KMS-11 (cell line): ENCODE data around the gene HLA-C.

ENCODE experiments used
- H2AFZ ChIP-seq: fragments of 200-600 bp; sonication (generic); 2 replicates; pipeline ENCODE4 v1.6.1; 2016; ENCODE audit warnings: antibody characterized with exemption, mixed run types, low read depth
- H3K27ac ChIP-seq: fragments of 200-600 bp; sonication (generic); 2 replicates; pipeline ENCODE4 v1.6.1; 2016; ENCODE audit warnings: mild to moderate bottlenecking, mixed run types
- H3K27me3 ChIP-seq: fragments of 200-600 bp; sonication (generic); 2 replicates; pipeline ENCODE4 v1.6.1; 2017; ENCODE audit warnings: mild to moderate bottlenecking, low read depth, mixed run types, moderate library complexity; ENCODE audit not compliant: insufficient read depth
- H3K36me3 ChIP-seq: fragments of 200-600 bp; sonication (generic); 2 replicates; pipeline ENCODE4 v1.6.1; 2017; ENCODE audit warnings: mild to moderate bottlenecking, mixed run types; ENCODE audit not compliant: insufficient read depth
- H3K4me1 ChIP-seq: fragments of 200-600 bp; sonication (generic); 2 replicates; pipeline ENCODE4 v1.6.1; 2016; ENCODE audit warnings: mild to moderate bottlenecking, low read depth, mixed run types; ENCODE audit not compliant: poor library complexity, severe bottlenecking
- H3K4me2 ChIP-seq: fragments of 200-600 bp; sonication (generic); 2 replicates; pipeline ENCODE4 v1.7.0; 2016; ENCODE audit warnings: mild to moderate bottlenecking, mixed run types
- H3K4me3 ChIP-seq: fragments of 200-600 bp; sonication (generic); IDR thresholded peaks from 2 replicates; pipeline ENCODE4 v1.6.1; 2017; ENCODE audit warnings: low read depth, low read length, mixed read lengths; ENCODE audit not compliant: insufficient read depth
- H3K79me2 ChIP-seq: fragments of 200-600 bp; sonication (generic); 2 replicates; pipeline ENCODE4 v1.6.1; 2016; ENCODE audit warnings: low read depth, mixed run types; ENCODE audit not compliant: insufficient read depth
- H3K9ac ChIP-seq: fragments of 200-600 bp; sonication (generic); 2 replicates; pipeline ENCODE4 v1.6.1; 2016; ENCODE audit warnings: mild to moderate bottlenecking, mixed run types
- H4K20me1 ChIP-seq: fragments of 200-600 bp; sonication (generic); 2 replicates; pipeline ENCODE4 v1.6.1; 2016; ENCODE audit warnings: mild to moderate bottlenecking, mixed run types; ENCODE audit not compliant: insufficient read depth
- CTCF ChIP-seq: fragments of 200-600 bp; sonication (generic); conservative IDR thresholded peaks from 2 replicates; pipeline ENCODE4 v1.6.1; 2017; ENCODE audit warnings: low read depth, mild to moderate bottlenecking, antibody characterized with exemption, low read length, moderate library complexity, mixed read lengths

Gene HLA-C

GRCh38 chr6:31308845-31309175 is 36.9 kb upstream of the HLA-C start:
- Histone ChIP-seq H2AFZ (no peak overlapping the region), H3K27me3 (no peaks in the 10 kb centered on the region), H3K4me1 (no peaks in the 10 kb centered on the region), H3K36me3 (no peaks in the 10 kb centered on the region), H3K79me2 (no peaks in the 10 kb centered on the region), H3K4me2 (no peak overlapping the region), H4K20me1 (no peaks in the 10 kb centered on the region), H3K9ac (no peak overlapping the region), H3K27ac (no peak overlapping the region), H3K4me3 (no peak overlapping the region)
- TF ChIP-seq CTCF = no peak

- no peaks in the 10 kb centered on the region for H4K20me1 ChIP-seq
- H3K4me1 ChIP-seq = no peaks in the 10 kb centered on the region
- H3K4me2 ChIP-seq = no peak overlapping the region
- H2AFZ ChIP-seq = no peak overlapping the region
- no peaks in the 10 kb centered on the region for H3K27me3 ChIP-seq
- H3K36me3 ChIP-seq = no peaks in the 10 kb centered on the region
- no peak for TF ChIP-seq CTCF
- H3K4me3 ChIP-seq = no peak overlapping the region
- no peaks in the 10 kb centered on the region for H3K79me2 ChIP-seq
- no peak overlapping the region for H3K27ac ChIP-seq
- H3K9ac ChIP-seq = no peak overlapping the region
These were observed 36.4 kb upstream of the HLA-C start for GRCh38 chr6:31308050-31308844.

DNA sequence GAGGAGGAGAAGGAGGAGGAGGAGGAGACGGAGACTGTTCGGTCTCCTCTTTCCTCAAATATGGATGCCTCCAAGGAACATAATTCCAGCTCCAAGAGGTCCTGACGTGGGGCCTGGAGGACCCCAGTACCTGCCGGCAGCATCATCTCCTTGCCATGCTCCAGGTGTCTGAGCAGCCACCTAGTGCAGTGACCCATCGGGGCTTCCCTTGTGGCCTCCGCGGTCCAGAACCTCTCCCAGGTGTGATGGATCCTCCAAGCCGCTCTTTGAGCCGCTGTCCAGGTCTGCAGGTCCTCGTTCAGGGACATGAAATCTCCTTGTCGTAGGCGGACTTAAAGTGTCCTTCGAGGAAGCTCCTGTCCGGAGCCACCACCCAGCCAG is 35.8 kb upstream of the HLA-C start:
- H4K20me1 ChIP-seq = no peaks in the 10 kb centered on the region
- H3K27me3 ChIP-seq = no peaks in the 10 kb centered on the region
- H2AFZ ChIP-seq = no peak overlapping the region
- H3K4me1 ChIP-seq = no peaks in the 10 kb centered on the region
- no peak overlapping the region for H3K9ac ChIP-seq
- no peaks in the 10 kb centered on the region for H3K36me3 ChIP-seq
- H3K79me2 ChIP-seq = no peaks in the 10 kb centered on the region
- H3K27ac ChIP-seq = no peak overlapping the region
- no peak for TF ChIP-seq CTCF
- no peak overlapping the region for H3K4me2 ChIP-seq
- H3K4me3 ChIP-seq = no peak overlapping the region

- H3K36me3 ChIP-seq = no peaks in the 10 kb centered on the region
- no peak overlapping the region for H3K27ac ChIP-seq
- H3K27me3 ChIP-seq = no peaks in the 10 kb centered on the region
- TF ChIP-seq CTCF = no peak
- no peak overlapping the region for H2AFZ ChIP-seq
- no peaks in the 10 kb centered on the region for H3K79me2 ChIP-seq
- H3K4me2 ChIP-seq = no peak overlapping the region
- H3K4me3 ChIP-seq = no peak overlapping the region
- H4K20me1 ChIP-seq = no peaks in the 10 kb centered on the region
- H3K9ac ChIP-seq = no peak overlapping the region
- H3K4me1 ChIP-seq = no peaks in the 10 kb centered on the region
These were observed 33.9 kb upstream of the HLA-C start for GRCh38 chr6:31305703-31306219.
